SK-N-SH (cell line): ENCODE measurements around the gene RAB3C. TPM values are rescaled to one million over a fixed set of nuclear protein-coding genes. Genes with fewer than 3 reads are reported as not detected.

Experiments used
- CTCF ChIA-PET: fragments of 300-600, 350-600 bp; formaldehyde crosslinking; extraction: SDS; loops from one replicate; lab custom pipeline; 2021; lab: Yijun Ruan, JAX
- POLR2A ChIA-PET: fragments of 350-600 bp; sonication (Branson Sonifier 250); formaldehyde crosslinking; extraction: SDS; loops from one replicate; lab custom pipeline; 2020; ENCODE audit warnings: antibody characterized with exemption, inconsistent platforms; lab: Yijun Ruan, JAX
- DNase-seq: peaks from one replicate; pipeline ENCODE4 v3.0.0; 2012
- H2AFZ ChIP-seq: fragments of 200-600 bp; sonication (generic); 2 replicates; pipeline ENCODE4 v1.8.1; 2016; ENCODE audit warnings: antibody characterized with exemption, mild to moderate bottlenecking, low read depth
- H3F3A ChIP-seq: fragments of 200-600 bp; sonication (generic); replicated peaks from 2 replicates; pipeline ENCODE3; 2016; ENCODE audit warnings: antibody characterized with exemption, mild to moderate bottlenecking; ENCODE audit not compliant: insufficient read depth
- H3K27ac ChIP-seq, 2 experiments: fragments of 200-500 bp in 1 of 2; fragments of 200-600 bp in 1 of 2; sonication (Bioruptor generic) in 1 of 2; sonication (generic), shearing (Covaris generic) in 1 of 2; 2 replicates each; pipeline versions ENCODE4 v1.5.1 to v1.6.1; 2014 to 2016; ENCODE audit warnings: low read depth in 2 of 2, inconsistent platforms in 1 of 2, low read length in 1 of 2, mild to moderate bottlenecking in 1 of 2, mixed read lengths in 1 of 2
- H3K27me3 ChIP-seq: fragments of 200-600 bp; sonication (generic), shearing (Covaris generic); 2 replicates; pipeline ENCODE4 v1.6.1; 2016; ENCODE audit warnings: mixed run types; ENCODE audit not compliant: insufficient read depth
- H3K36me3 ChIP-seq, 2 experiments: fragments of 200-500 bp in 1 of 2; fragments of 200-600 bp in 1 of 2; sonication (Bioruptor generic) in 1 of 2; sonication (generic) in 1 of 2; replicated peaks in 1 of 2; 2 replicates each; pipeline versions ENCODE3 to v1.5.1; 2014 to 2016; ENCODE audit warnings: low read length in 1 of 2, mild to moderate bottlenecking in 1 of 2; ENCODE audit not compliant: insufficient read depth in 2 of 2, control insufficient read depth in 1 of 2
- H3K4me1 ChIP-seq, 2 experiments: fragments of 200-500 bp in 1 of 2; fragments of 200-600 bp in 1 of 2; sonication (Bioruptor generic) in 1 of 2; sonication (generic), shearing (Covaris generic) in 1 of 2; 2 replicates each; pipeline versions ENCODE4 v1.5.1 to v1.6.1; 2014 to 2016; ENCODE audit warnings: low read depth in 1 of 2, low read length in 1 of 2, mixed run types in 1 of 2; ENCODE audit not compliant: insufficient read depth in 2 of 2, control insufficient read depth in 1 of 2
- H3K4me2 ChIP-seq: fragments of 200-600 bp; sonication (generic), shearing (Covaris generic); 2 replicates; pipeline ENCODE4 v1.6.1; 2017; ENCODE audit warnings: mixed run types
- H3K4me3 ChIP-seq, 2 experiments: fragments of 200-500 bp in 1 of 2; fragments of 200-600 bp in 1 of 2; sonication (Bioruptor generic) in 1 of 2; sonication (generic), shearing (Covaris generic) in 1 of 2; 2 replicates each; pipeline versions ENCODE4 v1.5.1 to v1.8.1; 2014 to 2016; ENCODE audit warnings: low read depth in 2 of 2, inconsistent platforms in 1 of 2, low read length in 1 of 2, mild to moderate bottlenecking in 1 of 2, mixed read lengths in 1 of 2, moderate library complexity in 1 of 2
- H3K79me2 ChIP-seq: fragments of 200-600 bp; sonication (generic); 2 replicates; pipeline ENCODE4 v1.8.1; 2017; ENCODE audit warnings: mild to moderate bottlenecking; ENCODE audit not compliant: insufficient read depth
- H3K9ac ChIP-seq: fragments of 200-600 bp; sonication (generic); 2 replicates; pipeline ENCODE4 v1.6.1; 2017; ENCODE audit warnings: mixed run types
- H3K9me2 ChIP-seq: fragments of 200-600 bp; sonication (generic); 2 replicates; pipeline ENCODE4 v1.6.1; 2017; ENCODE audit warnings: mixed run types
- H3K9me3 ChIP-seq: fragments of 200-600 bp; sonication (generic); 2 replicates; pipeline ENCODE4 v1.6.1; 2017; ENCODE audit warnings: mixed run types, mild to moderate bottlenecking, moderate library complexity
- H4K20me1 ChIP-seq: fragments of 200-600 bp; sonication (generic); 2 replicates; pipeline ENCODE4 v1.6.1; 2017; ENCODE audit warnings: mild to moderate bottlenecking, mixed run types; ENCODE audit not compliant: insufficient read depth
- CHD2 ChIP-seq: fragments of 150-350 bp; IDR thresholded peaks from 2 replicates; pipeline ENCODE4 v1.6.1; 2018; ENCODE audit warnings: low read length; ENCODE audit not compliant: partially characterized antibody
- ELF1 ChIP-seq: IDR thresholded peaks from 2 replicates; pipeline ENCODE4 v1.4.0; 2012
- EP300 ChIP-seq, 2 experiments: IDR thresholded peaks; 2 replicates each; pipeline versions ENCODE4 v1.4.0 to v1.6.1; 2012; ENCODE audit warnings: borderline replicate concordance in 1 of 2, low read depth in 1 of 2, low read length in 1 of 2
- FOSL2 ChIP-seq: IDR thresholded peaks from 2 replicates; pipeline ENCODE4 v1.4.0; 2012; ENCODE audit warnings: low read depth, mild to moderate bottlenecking, moderate library complexity, borderline replicate concordance
- GATA2 ChIP-seq: sonication (generic); formaldehyde crosslinking; IDR thresholded peaks from 2 replicates; pipeline ENCODE4 v1.5.0; 2020; ENCODE audit warnings: mild to moderate bottlenecking, missing genetic modification reagents
- MEF2A ChIP-seq: IDR thresholded peaks from 2 replicates; pipeline ENCODE4 v1.4.0; 2012; ENCODE audit warnings: low read depth, borderline replicate concordance
- MXI1 ChIP-seq: IDR thresholded peaks from 2 replicates; pipeline ENCODE4 v1.6.1; 2012; ENCODE audit warnings: mild to moderate bottlenecking, low read depth, low read length, improper control_type of control experiment
- PBX3 ChIP-seq: IDR thresholded peaks from 2 replicates; pipeline ENCODE4; 2012
- RCOR1 ChIP-seq: fragments of 150-350 bp; IDR thresholded peaks from 2 replicates; pipeline ENCODE4 v1.6.1; 2017; ENCODE audit warnings: antibody characterized with exemption, low read length
- RFX5 ChIP-seq: IDR thresholded peaks from 2 replicates; pipeline ENCODE4 v1.6.1; 2012; ENCODE audit warnings: mild to moderate bottlenecking, improper control_type of control experiment, low read length
- RXRA ChIP-seq: IDR thresholded peaks from 2 replicates; pipeline ENCODE4 v1.4.0; 2012; ENCODE audit warnings: low read depth, mild to moderate bottlenecking, borderline replicate concordance
- USF1 ChIP-seq: IDR thresholded peaks from 2 replicates; pipeline ENCODE4 v1.4.0; 2012; ENCODE audit warnings: low read depth, borderline replicate concordance
- USF2 ChIP-seq: fragments of 150-350 bp; IDR thresholded peaks from 2 replicates; pipeline ENCODE4 v1.6.1; 2017; ENCODE audit warnings: antibody characterized with exemption, low read length, low read depth, borderline replicate concordance
- polyA plus RNA-seq, 3 experiments: library from polyadenylated mRNA; depleted of rRNA; stranded (reverse); fragments of >200 nt; gene quantifications; 2 replicates each; pipeline ENCODE4 v1.2.3, GENCODE V29; 2012
- TF ChIP-seq, protein P1 (sequence below): IDR thresholded peaks from 2 replicates; pipeline ENCODE4 v1.4.0; 2012; ENCODE audit warnings: low read depth, borderline replicate concordance

RAB3C gene
- polyA plus RNA-seq, 1 of the 3 experiments (the other 2 are of a cell fraction) = 0.03 TPM

DNA sequence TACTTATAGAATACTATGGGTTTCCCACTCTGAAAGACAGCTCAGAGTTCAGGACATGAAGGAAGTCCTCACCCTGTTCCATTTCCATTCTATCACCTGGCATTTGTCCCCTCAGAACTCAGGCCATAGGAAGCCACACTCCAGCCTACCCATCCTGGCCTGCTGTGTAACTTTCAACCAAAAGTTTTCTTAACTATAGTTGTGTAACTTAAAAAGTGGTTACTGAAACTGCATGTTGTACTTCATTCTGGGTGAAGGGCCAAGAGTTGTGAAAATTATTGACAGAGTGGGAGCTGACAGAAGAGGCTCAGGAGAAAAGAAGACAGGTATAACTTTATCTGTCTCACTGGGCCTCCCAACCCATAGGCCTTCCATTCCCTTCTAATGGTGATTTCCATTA, 212.5 kb downstream of the RAB3C start:
- H4K20me1 ChIP-seq = no peaks in the 10 kb centered on the region
- CTCF ChIA-PET = interaction anchor here (1.3 to 1.6 kb wide), 2 partner anchors 15 to 55 kb away, joined by 3 to 9 read pairs; no protein-coding TSS in a partner anchor
- no peak for TF ChIP-seq FOSL2
- TF ChIP-seq RXRA = no peak
- no peak for TF ChIP-seq PBX3
- TF ChIP-seq, protein P1, sequence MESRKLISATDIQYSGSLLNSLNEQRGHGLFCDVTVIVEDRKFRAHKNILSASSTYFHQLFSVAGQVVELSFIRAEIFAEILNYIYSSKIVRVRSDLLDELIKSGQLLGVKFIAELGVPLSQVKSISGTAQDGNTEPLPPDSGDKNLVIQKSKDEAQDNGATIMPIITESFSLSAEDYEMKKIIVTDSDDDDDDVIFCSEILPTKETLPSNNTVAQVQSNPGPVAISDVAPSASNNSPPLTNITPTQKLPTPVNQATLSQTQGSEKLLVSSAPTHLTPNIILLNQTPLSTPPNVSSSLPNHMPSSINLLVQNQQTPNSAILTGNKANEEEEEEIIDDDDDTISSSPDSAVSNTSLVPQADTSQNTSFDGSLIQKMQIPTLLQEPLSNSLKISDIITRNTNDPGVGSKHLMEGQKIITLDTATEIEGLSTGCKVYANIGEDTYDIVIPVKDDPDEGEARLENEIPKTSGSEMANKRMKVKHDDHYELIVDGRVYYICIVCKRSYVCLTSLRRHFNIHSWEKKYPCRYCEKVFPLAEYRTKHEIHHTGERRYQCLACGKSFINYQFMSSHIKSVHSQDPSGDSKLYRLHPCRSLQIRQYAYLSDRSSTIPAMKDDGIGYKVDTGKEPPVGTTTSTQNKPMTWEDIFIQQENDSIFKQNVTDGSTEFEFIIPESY = no peak
- TF ChIP-seq RCOR1 = no peak
- TF ChIP-seq EP300 (IDR thresholded peaks at IDR 0.05; ENCODE audit: borderline replicate concordance in 1 of 2, low read depth in 1 of 2, low read length in 1 of 2) = no peak
- no peak for TF ChIP-seq MXI1

GRCh38 chr5:58797021-58797420, 214.1 kb downstream of the RAB3C start:
- no peaks in the 10 kb centered on the region for H3K36me3 ChIP-seq
- no peak overlapping the region for H3K27ac ChIP-seq
- no peak overlapping the region for H3K4me2 ChIP-seq
- no peaks in the 10 kb centered on the region for H3K9me2 ChIP-seq
- no peaks in the 10 kb centered on the region for H3K79me2 ChIP-seq
- no peak for TF ChIP-seq USF2
- TF ChIP-seq RFX5 = no peak
- no peak for TF ChIP-seq ELF1
- no peak for TF ChIP-seq USF1
- TF ChIP-seq CHD2 = no peak
- no peak for TF ChIP-seq MEF2A
- TF ChIP-seq GATA2 = no peak
- H3K27me3 ChIP-seq = no peaks in the 10 kb centered on the region
- no peak overlapping the region for H3K4me3 ChIP-seq
- H2AFZ ChIP-seq = no peak overlapping the region
- no peak overlapping the region for H3K9ac ChIP-seq
- POLR2A ChIA-PET = no interaction called here
- H3K9me3 ChIP-seq = no peaks in the 10 kb centered on the region
- DNase-seq = no peak
- H4K20me1 ChIP-seq = no peaks in the 10 kb centered on the region
- H3K4me1 ChIP-seq = peaks cover 0 to 2% of the 10 kb centered on the region in 2 experiments; a peak in 1 of 4 replicates
- CTCF ChIA-PET = interaction anchor here (0.7 to 1.6 kb wide), 4 partner anchors 14 to 53 kb away, joined by 3 to 9 read pairs (median 4); no protein-coding TSS in a partner anchor
- no peaks in the 10 kb centered on the region for H3F3A ChIP-seq

More for the DNA sequence above, 212.5 kb downstream of the RAB3C start:
- Histone ChIP-seq H3K4me2 (no peak overlapping the region), H2AFZ (no peak overlapping the region), H3K9me3 (no peaks in the 10 kb centered on the region), H3K4me3 (no peak overlapping the region), H3K27me3 (no peaks in the 10 kb centered on the region), H3F3A (no peaks in the 10 kb centered on the region), H3K27ac (no peak overlapping the region), H3K4me1 (peaks cover 0 to 2% of the 10 kb centered on the region in 2 experiments; a peak in 1 of 4 replicates), H3K9ac (no peak overlapping the region), H3K36me3 (no peaks in the 10 kb centered on the region), H3K79me2 (no peaks in the 10 kb centered on the region), H3K9me2 (no peaks in the 10 kb centered on the region)
- POLR2A ChIA-PET = no interaction called here
- no peak for DNase-seq
